ENCODE measurements around the gene CRYBA4. TPM values are rescaled to one million over a fixed set of nuclear protein-coding genes. Genes with fewer than 3 reads are reported as not detected.
"Not testable (repeated sequence)": the region's sequence is repeated elsewhere in the genome, so short reads cannot be mapped to it uniquely, and the experiment has no call there.

The CRYBA4 gene
- total RNA-seq, 5 donors from 2014 or later (not counting 1 experiment from before 2014, with no cell fraction given): not detected

DNA sequence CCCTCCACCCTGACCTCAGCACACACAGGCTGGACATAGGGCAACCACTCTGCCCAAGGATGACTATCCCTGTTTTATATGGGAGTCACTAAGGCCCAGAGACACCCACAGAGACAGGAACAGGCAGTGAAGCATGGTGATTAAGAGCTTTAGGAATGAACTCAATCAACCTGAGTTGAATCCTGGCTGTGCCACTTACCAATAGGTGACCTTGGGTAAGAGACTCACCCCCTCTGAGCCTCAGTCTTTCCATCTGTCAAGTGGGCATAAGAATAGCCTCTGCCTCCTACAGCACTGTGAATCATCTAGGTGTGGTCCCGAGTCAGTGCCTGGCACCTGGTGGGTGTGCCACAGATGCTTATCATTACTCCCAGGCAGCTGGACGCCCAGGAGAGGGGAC, 10.8 kb upstream of the CRYBA4 start:
- H3K4me1 Mint-ChIP-seq: peaks cover 13 to 29% (median 14%) of the 10 kb centered on the region in 3 donors
- ChIA-PET CTCF (interaction anchor here in 1 of 2 donors (0.7 to 1.1 kb wide), 2 partner anchors 14 to 63 kb away, joined by 3 to 4 read pairs; no protein-coding TSS in a partner anchor), POLR2A (no interaction called here)
- H3K27ac ChIP-seq (ENCODE audit: low read length): no peak overlapping the region
- H3K27me3 Mint-ChIP-seq: peaks cover 2 to 5% of the 10 kb centered on the region in 2 donors
- no peak overlapping the region for H3K4me3 Mint-ChIP-seq
- no peaks in the 10 kb centered on the region for H3K9me3 Mint-ChIP-seq
- WGBS (ENCODE audit: insufficient coverage): 60% methylated on average over 1 of the region's 2 CpGs
- ATAC-seq (replicated peaks in 1 of 4): no peak
- H3K36me3 Mint-ChIP-seq: no peaks in the 10 kb centered on the region
- H3K9me3 ChIP-seq: no peaks in the 10 kb centered on the region
- peaks cover 0 to 28% of the 10 kb centered on the region in 2 experiments for H3K4me1 ChIP-seq (ENCODE audit: control insufficient read depth in 1 of 2, extremely low read depth in 1 of 2, insufficient read depth in 2 of 2, low read length in 2 of 2)
- peaks cover 0 to 6% of the 10 kb centered on the region in 2 experiments for H3K27me3 ChIP-seq (replicated peaks in 1 of 2; ENCODE audit: control insufficient read depth in 2 of 2, extremely low read depth in 1 of 2, insufficient read depth in 2 of 2, low read length in 1 of 2)
- no peaks in the 10 kb centered on the region for H3K36me3 ChIP-seq (ENCODE audit: control insufficient read depth in 2 of 2, extremely low read depth in 1 of 2, insufficient read depth in 1 of 2, low read length in 1 of 2)
- no peak overlapping the region for H3K27ac Mint-ChIP-seq
- DNase-seq: no peak
- no peak overlapping the region for H3K4me3 ChIP-seq (ENCODE audit: control insufficient read depth in 1 of 2, extremely low read depth in 1 of 2, low read length in 1 of 2)

DNA sequence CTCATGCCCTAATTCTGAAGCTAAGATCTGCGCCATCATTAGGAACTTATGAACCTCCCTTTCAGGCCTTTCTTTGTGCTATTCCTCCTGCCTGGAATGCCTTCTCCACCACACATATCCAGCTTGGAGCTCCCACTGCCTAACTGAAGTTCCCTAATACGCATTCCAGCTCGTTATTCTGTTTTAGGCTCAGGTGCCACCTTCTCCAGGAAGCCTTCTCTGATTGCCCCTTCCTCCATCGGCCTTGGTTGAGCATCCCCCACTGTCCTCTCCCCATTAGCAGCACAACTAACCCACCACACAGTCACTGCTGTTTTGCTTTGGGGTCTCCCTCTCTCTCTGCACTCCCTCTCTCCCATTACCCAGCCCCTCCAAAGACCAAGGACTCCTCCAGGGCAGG, 9.1 kb upstream of the CRYBA4 start:
- WGBS (ENCODE audit: insufficient coverage): 96% methylated on average over 3 of the region's 4 CpGs
- H3K27me3 ChIP-seq (replicated peaks in 1 of 2; ENCODE audit: control insufficient read depth in 2 of 2, extremely low read depth in 1 of 2, insufficient read depth in 2 of 2, low read length in 1 of 2): peaks cover 0 to 6% of the 10 kb centered on the region in 2 experiments
- no peak overlapping the region for H3K27ac ChIP-seq (ENCODE audit: low read length)
- H3K9me3 Mint-ChIP-seq: no peaks in the 10 kb centered on the region
- ChIA-PET CTCF (no interaction called here), POLR2A (no interaction called here)
- DNase-seq (no peak), ATAC-seq (replicated peaks in 1 of 4) (no peak)
- H3K4me1 ChIP-seq (ENCODE audit: control insufficient read depth in 1 of 2, extremely low read depth in 1 of 2, insufficient read depth in 2 of 2, low read length in 2 of 2): peaks cover 0 to 35% of the 10 kb centered on the region in 2 experiments
- H3K27me3 Mint-ChIP-seq: peaks cover 2 to 5% of the 10 kb centered on the region in 2 donors
- H3K9me3 ChIP-seq: no peaks in the 10 kb centered on the region
- H3K36me3 Mint-ChIP-seq: no peaks in the 10 kb centered on the region
- no peak overlapping the region for H3K27ac Mint-ChIP-seq
- no peaks in the 10 kb centered on the region for H3K36me3 ChIP-seq (ENCODE audit: control insufficient read depth in 2 of 2, extremely low read depth in 1 of 2, insufficient read depth in 1 of 2, low read length in 1 of 2)
- no peak overlapping the region for H3K4me3 ChIP-seq (ENCODE audit: control insufficient read depth in 1 of 2, extremely low read depth in 1 of 2, low read length in 1 of 2)
- no peak overlapping the region for H3K4me3 Mint-ChIP-seq
- peaks cover 13 to 35% (median 29%) of the 10 kb centered on the region in 3 donors for H3K4me1 Mint-ChIP-seq

DNA sequence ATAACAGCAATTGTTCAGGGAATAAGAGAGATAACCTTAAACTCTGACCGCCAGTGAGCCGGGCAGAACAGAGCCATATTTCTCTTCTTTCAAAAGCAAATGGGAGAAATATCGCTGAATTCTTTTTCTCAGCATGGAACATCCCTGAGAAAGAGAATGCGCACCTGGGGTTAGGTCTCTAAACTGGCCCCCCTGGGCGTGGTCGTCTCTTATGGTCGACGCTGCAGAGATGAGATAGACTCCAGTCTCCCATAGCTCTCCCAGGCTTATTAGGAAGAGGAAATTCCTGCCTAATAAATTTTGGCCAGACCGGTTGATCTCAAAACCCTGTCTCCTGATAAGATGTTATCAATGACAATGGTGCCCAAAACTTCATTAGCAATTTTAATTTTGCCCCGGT, 8.0 kb upstream of the CRYBA4 start:
- POLR2A ChIA-PET; H3K9me3 Mint-ChIP-seq; H3K27ac Mint-ChIP-seq; H3K36me3 Mint-ChIP-seq; H3K27me3 Mint-ChIP-seq; CTCF ChIA-PET; H3K4me3 Mint-ChIP-seq; H3K27ac ChIP-seq (ENCODE audit: low read length); H3K27me3 ChIP-seq (replicated peaks in 1 of 2; ENCODE audit: control insufficient read depth in 2 of 2, extremely low read depth in 1 of 2, insufficient read depth in 2 of 2, low read length in 1 of 2); H3K4me3 ChIP-seq (ENCODE audit: control insufficient read depth in 1 of 2, extremely low read depth in 1 of 2, low read length in 1 of 2); ATAC-seq (replicated peaks in 1 of 4); H3K9me3 ChIP-seq; DNase-seq; H3K36me3 ChIP-seq (ENCODE audit: control insufficient read depth in 2 of 2, extremely low read depth in 1 of 2, insufficient read depth in 1 of 2, low read length in 1 of 2): not testable (repeated sequence)
- peaks cover 0 to 40% of the 10 kb centered on the region in 2 experiments for H3K4me1 ChIP-seq (ENCODE audit: control insufficient read depth in 1 of 2, extremely low read depth in 1 of 2, insufficient read depth in 2 of 2, low read length in 2 of 2)
- WGBS (ENCODE audit: insufficient coverage): 83% methylated on average over 1 of the region's 10 CpGs
- peaks cover 13 to 37% (median 33%) of the 10 kb centered on the region in 3 donors for H3K4me1 Mint-ChIP-seq

DNA sequence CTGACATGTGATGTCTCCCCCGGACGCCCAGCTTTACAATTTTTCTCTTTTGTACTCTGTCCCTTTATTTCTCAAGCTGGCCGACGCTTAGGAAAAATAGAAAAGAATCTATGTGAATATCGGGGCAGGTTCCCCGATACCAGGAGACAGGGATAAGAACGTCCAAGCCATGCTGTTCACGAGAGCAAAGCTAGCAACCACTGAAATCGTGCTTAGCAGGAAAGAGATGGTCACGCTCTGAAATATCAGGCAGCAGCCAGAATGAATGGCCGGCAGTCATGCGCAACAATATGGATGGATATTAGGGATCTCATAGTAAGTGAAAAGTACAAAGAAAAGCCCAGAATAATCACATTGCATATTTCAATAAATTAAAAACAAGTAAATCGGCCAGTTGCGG, 7.4 kb upstream of the CRYBA4 start:
- Histone ChIP-seq H3K4me1 (ENCODE audit: control insufficient read depth in 1 of 2, extremely low read depth in 1 of 2, insufficient read depth in 2 of 2, low read length in 2 of 2) (peaks cover 0 to 35% of the 10 kb centered on the region in 2 experiments), H3K27ac (ENCODE audit: low read length) (no peak overlapping the region), H3K9me3 (no peaks in the 10 kb centered on the region), H3K36me3 (ENCODE audit: control insufficient read depth in 2 of 2, extremely low read depth in 1 of 2, insufficient read depth in 1 of 2, low read length in 1 of 2) (no peaks in the 10 kb centered on the region), H3K4me3 (ENCODE audit: control insufficient read depth in 1 of 2, extremely low read depth in 1 of 2, low read length in 1 of 2) (no peak overlapping the region), H3K27me3 (replicated peaks in 1 of 2; ENCODE audit: control insufficient read depth in 2 of 2, extremely low read depth in 1 of 2, insufficient read depth in 2 of 2, low read length in 1 of 2) (peaks cover 0 to 6% of the 10 kb centered on the region in 2 experiments)
- H3K36me3 Mint-ChIP-seq: no peaks in the 10 kb centered on the region
- H3K27ac Mint-ChIP-seq: no peak overlapping the region
- no peaks in the 10 kb centered on the region for H3K9me3 Mint-ChIP-seq
- WGBS (ENCODE audit: insufficient coverage): 89% methylated on average over 7 of the region's 14 CpGs
- ATAC-seq (replicated peaks in 1 of 4) (no peak), DNase-seq (no peak)
- CTCF ChIA-PET: no interaction called here
- peaks cover 2 to 5% of the 10 kb centered on the region in 2 donors for H3K27me3 Mint-ChIP-seq
- H3K4me3 Mint-ChIP-seq: no peak overlapping the region
- POLR2A ChIA-PET: no interaction called here
- H3K4me1 Mint-ChIP-seq: peaks cover 13 to 33% (median 30%) of the 10 kb centered on the region in 3 donors

DNA sequence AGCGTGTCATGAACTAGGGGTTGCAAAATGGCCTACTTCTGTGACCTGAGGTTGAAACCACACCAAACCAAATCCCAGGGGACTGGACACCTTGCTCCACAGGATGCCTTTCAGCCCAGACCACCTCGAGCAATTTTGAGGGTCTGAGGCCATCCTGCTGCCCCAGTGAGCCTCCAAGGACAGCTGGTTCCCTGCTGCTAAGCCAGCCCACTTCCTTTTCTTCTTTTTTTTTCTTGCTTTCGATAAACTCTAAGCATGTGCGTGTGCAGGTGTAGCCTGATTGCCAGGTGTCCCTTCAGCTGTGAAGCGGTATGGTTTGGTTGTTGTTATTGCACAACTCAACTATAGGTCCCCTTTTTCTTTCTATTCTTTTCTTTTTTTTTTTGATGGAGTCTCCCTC, 6.6 kb upstream of the CRYBA4 start:
- ChIA-PET CTCF (no interaction called here), POLR2A (no interaction called here)
- Histone ChIP-seq H3K4me1 (ENCODE audit: control insufficient read depth in 1 of 2, extremely low read depth in 1 of 2, insufficient read depth in 2 of 2, low read length in 2 of 2) (peaks cover 0 to 28% of the 10 kb centered on the region in 2 experiments), H3K4me3 (ENCODE audit: control insufficient read depth in 1 of 2, extremely low read depth in 1 of 2, low read length in 1 of 2) (no peak overlapping the region), H3K27me3 (replicated peaks in 1 of 2; ENCODE audit: control insufficient read depth in 2 of 2, extremely low read depth in 1 of 2, insufficient read depth in 2 of 2, low read length in 1 of 2) (peaks cover 0 to 6% of the 10 kb centered on the region in 2 experiments), H3K27ac (ENCODE audit: low read length) (no peak overlapping the region), H3K9me3 (no peaks in the 10 kb centered on the region), H3K36me3 (ENCODE audit: control insufficient read depth in 2 of 2, extremely low read depth in 1 of 2, insufficient read depth in 1 of 2, low read length in 1 of 2) (no peaks in the 10 kb centered on the region)
- whole genome bisulfite sequencing (ENCODE audit: insufficient coverage): 50% methylated on average over 2 of the region's 5 CpGs
- H3K27ac Mint-ChIP-seq: no peak overlapping the region
- peaks cover 2 to 5% of the 10 kb centered on the region in 2 donors for H3K27me3 Mint-ChIP-seq
- ATAC-seq (replicated peaks in 1 of 4) (no peak), DNase-seq (peak in 1 of 35 experiments; percentile 8)
- H3K4me1 Mint-ChIP-seq: peaks cover 9 to 24% (median 22%) of the 10 kb centered on the region in 3 donors
- H3K4me3 Mint-ChIP-seq: no peak overlapping the region
- H3K9me3 Mint-ChIP-seq: no peaks in the 10 kb centered on the region
- no peaks in the 10 kb centered on the region for H3K36me3 Mint-ChIP-seq

DNA sequence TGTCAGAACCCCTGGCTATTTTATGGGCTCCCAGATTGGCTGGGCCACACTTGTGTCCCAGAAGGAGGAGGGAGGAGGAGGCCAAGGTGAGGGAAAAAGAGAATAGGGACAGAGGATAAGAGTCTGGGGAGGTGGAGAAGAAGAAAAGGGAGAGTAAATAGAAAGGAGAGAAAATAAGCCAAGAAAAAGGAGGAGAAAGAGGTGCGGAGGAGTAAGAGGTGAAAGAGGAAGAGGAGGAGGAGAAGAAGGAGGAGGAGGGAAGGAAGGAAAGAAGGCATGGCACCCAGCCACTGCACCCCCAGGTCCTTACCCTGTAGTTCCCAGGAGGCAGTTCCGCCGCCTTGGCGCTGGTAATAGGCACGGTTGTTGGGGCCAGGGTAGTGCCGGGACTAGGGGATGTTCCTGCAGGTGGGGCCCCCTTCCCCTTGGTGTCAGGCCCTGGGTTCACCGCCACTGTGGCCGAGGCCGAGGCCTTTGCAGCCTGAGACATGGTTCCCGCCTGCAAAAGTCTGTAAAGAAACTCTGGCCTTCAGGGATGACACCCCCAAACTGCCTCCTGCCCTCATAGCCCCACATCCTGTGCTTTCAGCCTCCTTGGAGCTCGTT, 5.8 kb upstream of the CRYBA4 start:
- no peak overlapping the region for H3K27ac ChIP-seq (ENCODE audit: low read length)
- H3K36me3 ChIP-seq (ENCODE audit: control insufficient read depth in 2 of 2, extremely low read depth in 1 of 2, insufficient read depth in 1 of 2, low read length in 1 of 2): no peaks in the 10 kb centered on the region
- WGBS (ENCODE audit: insufficient coverage): 93% methylated on average over 11 of the region's 11 CpGs
- no peak for DNase-seq
- H3K9me3 ChIP-seq: no peaks in the 10 kb centered on the region
- ChIA-PET CTCF (no interaction called here), POLR2A (no interaction called here)
- ATAC-seq (replicated peaks in 1 of 4): no peak
- H3K27me3 ChIP-seq (replicated peaks in 1 of 2; ENCODE audit: control insufficient read depth in 2 of 2, extremely low read depth in 1 of 2, insufficient read depth in 2 of 2, low read length in 1 of 2): peaks cover 0 to 6% of the 10 kb centered on the region in 2 experiments
- Mint-ChIP-seq H3K4me1 (peaks cover under 1 to 19% (median 17%) of the 10 kb centered on the region in 3 donors), H3K27me3 (peaks cover 2 to 5% of the 10 kb centered on the region in 2 donors), H3K27ac (no peak overlapping the region), H3K9me3 (no peaks in the 10 kb centered on the region), H3K4me3 (no peak overlapping the region), H3K36me3 (no peaks in the 10 kb centered on the region)
- no peak overlapping the region for H3K4me3 ChIP-seq (ENCODE audit: control insufficient read depth in 1 of 2, extremely low read depth in 1 of 2, low read length in 1 of 2)
- H3K4me1 ChIP-seq (ENCODE audit: control insufficient read depth in 1 of 2, extremely low read depth in 1 of 2, insufficient read depth in 2 of 2, low read length in 2 of 2): peaks cover 0 to 20% of the 10 kb centered on the region in 2 experiments

All from T-cell (primary cell).